Calu3 (cell line): ENCODE measurements around the gene ASTN2. TPM values are rescaled to one million over a fixed set of nuclear protein-coding genes. Genes with fewer than 3 reads are reported as not detected.

Experiments used
- BruUV-seq: library from RNA; stranded (reverse); fragments of 400-500 nt; replicated peaks from 2 replicates; lab custom pipeline; 2021; lab: Mats Ljungman, UMichigan
- CTCF ChIA-PET: fragments of 300-600 bp; sonication (Branson Sonifier 250); formaldehyde crosslinking; loops from one replicate; lab custom pipeline; 2022; ENCODE audit warnings: antibody characterized with exemption; lab: Charles Lee
- DNase-seq: peaks from one replicate; pipeline ENCODE4 v3.0.0; 2022
- H3K27ac Mint-ChIP-seq: one replicate; pipeline ENCODE4 v1.8.0; 2022; ENCODE audit warnings: mixed read lengths; ENCODE audit not compliant: unreplicated experiment
- H3K27me3 Mint-ChIP-seq: one replicate; pipeline ENCODE4 v1.8.0; 2022; ENCODE audit warnings: mixed read lengths; ENCODE audit not compliant: unreplicated experiment
- H3K36me3 Mint-ChIP-seq: one replicate; pipeline ENCODE4 v1.8.0; 2022; ENCODE audit warnings: mild to moderate bottlenecking, moderate library complexity, mixed read lengths; ENCODE audit not compliant: insufficient read depth, unreplicated experiment
- H3K4me1 Mint-ChIP-seq: one replicate; pipeline ENCODE4 v1.8.0; 2022; ENCODE audit warnings: mild to moderate bottlenecking, low read depth, mixed read lengths; ENCODE audit not compliant: unreplicated experiment
- H3K4me3 Mint-ChIP-seq: one replicate; pipeline ENCODE4 v1.8.0; 2022; ENCODE audit warnings: mild to moderate bottlenecking, low read depth, moderate library complexity, mixed read lengths; ENCODE audit not compliant: unreplicated experiment
- H3K9me3 Mint-ChIP-seq: one replicate; pipeline ENCODE4 v1.8.0; 2022; ENCODE audit warnings: low read depth, mixed read lengths; ENCODE audit not compliant: unreplicated experiment
- intact Hi-C: fragments of 100-400 bp; cut with micrococcal nuclease; formaldehyde crosslinking; loops from one replicate; pipeline ENCODE4 v1.10.0; 2022; ENCODE audit not compliant: unreplicated experiment
- total RNA-seq: library from RNA; stranded (reverse); gene quantifications from 2 replicates; pipeline ENCODE4 v1.2.3, GENCODE V29; 2022
- TF ChIP-seq, protein P1 (sequence below): fragments of 200-600 bp; IDR thresholded peaks from one replicate; pipeline ENCODE4 v1.8.0; 2022; ENCODE audit warnings: antibody characterized with exemption; ENCODE audit not compliant: unreplicated experiment

ASTN2 gene
- total RNA-seq, 1 experiment from 2014 or later = 1.7 TPM

GRCh38 chr9:117460743-117461142 lies 45.9 kb upstream of the ASTN2 start:
- CTCF ChIA-PET = no interaction called here
- intact Hi-C loops = no loop called here

GRCh38 chr9:117459913-117460312 lies 45.1 kb upstream of the ASTN2 start:
- TF ChIP-seq, protein P1, sequence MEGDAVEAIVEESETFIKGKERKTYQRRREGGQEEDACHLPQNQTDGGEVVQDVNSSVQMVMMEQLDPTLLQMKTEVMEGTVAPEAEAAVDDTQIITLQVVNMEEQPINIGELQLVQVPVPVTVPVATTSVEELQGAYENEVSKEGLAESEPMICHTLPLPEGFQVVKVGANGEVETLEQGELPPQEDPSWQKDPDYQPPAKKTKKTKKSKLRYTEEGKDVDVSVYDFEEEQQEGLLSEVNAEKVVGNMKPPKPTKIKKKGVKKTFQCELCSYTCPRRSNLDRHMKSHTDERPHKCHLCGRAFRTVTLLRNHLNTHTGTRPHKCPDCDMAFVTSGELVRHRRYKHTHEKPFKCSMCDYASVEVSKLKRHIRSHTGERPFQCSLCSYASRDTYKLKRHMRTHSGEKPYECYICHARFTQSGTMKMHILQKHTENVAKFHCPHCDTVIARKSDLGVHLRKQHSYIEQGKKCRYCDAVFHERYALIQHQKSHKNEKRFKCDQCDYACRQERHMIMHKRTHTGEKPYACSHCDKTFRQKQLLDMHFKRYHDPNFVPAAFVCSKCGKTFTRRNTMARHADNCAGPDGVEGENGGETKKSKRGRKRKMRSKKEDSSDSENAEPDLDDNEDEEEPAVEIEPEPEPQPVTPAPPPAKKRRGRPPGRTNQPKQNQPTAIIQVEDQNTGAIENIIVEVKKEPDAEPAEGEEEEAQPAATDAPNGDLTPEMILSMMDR = no peak
- DNase-seq = no peak
- no peak overlapping the region for H3K27ac Mint-ChIP-seq
- no peaks in the 10 kb centered on the region for H3K4me1 Mint-ChIP-seq
- CTCF ChIA-PET = no interaction called here
- BruUV-seq = no TSS peak
- H3K36me3 Mint-ChIP-seq = no peaks in the 10 kb centered on the region
- H3K27me3 Mint-ChIP-seq = no peaks in the 10 kb centered on the region
- no peaks in the 10 kb centered on the region for H3K9me3 Mint-ChIP-seq
- intact Hi-C loops = no loop called here
- no peak overlapping the region for H3K4me3 Mint-ChIP-seq

More at GRCh38 chr9:117460743-117461142, 45.9 kb upstream of the ASTN2 start:
- no TSS peak for BruUV-seq
- Mint-ChIP-seq H3K27me3 (no peaks in the 10 kb centered on the region), H3K4me1 (no peaks in the 10 kb centered on the region), H3K36me3 (no peaks in the 10 kb centered on the region), H3K9me3 (no peaks in the 10 kb centered on the region), H3K4me3 (no peak overlapping the region), H3K27ac (no peak overlapping the region)
- DNase-seq = no peak
- TF ChIP-seq, protein P1 = no peak

DNA sequence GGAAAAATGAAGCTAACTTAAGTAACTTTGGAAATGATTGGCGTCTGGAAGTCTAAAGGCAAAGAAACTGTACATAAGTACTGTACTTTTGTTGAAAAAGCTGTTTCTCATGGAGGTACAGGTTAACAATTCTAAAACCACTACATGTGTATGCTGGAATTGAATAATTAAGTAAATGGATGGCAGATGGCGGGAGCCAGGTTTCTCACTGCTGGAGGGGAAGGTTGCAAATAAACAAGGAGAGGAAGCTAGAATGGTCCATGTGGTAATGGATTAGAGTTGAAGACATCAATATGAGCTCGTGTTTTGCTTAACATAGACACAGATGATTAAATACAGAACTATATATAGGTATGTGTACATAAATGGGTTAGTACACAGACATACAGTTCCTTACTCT lies 43.2 kb upstream of the ASTN2 start:
- BruUV-seq = no TSS peak
- Mint-ChIP-seq H3K9me3 (no peaks in the 10 kb centered on the region), H3K4me1 (no peaks in the 10 kb centered on the region), H3K36me3 (no peaks in the 10 kb centered on the region), H3K27me3 (no peaks in the 10 kb centered on the region), H3K27ac (no peak overlapping the region), H3K4me3 (no peak overlapping the region)
- CTCF ChIA-PET = no interaction called here
- DNase-seq = no peak
- intact Hi-C loops = no loop called here
- TF ChIP-seq, protein P1 = no peak

DNA sequence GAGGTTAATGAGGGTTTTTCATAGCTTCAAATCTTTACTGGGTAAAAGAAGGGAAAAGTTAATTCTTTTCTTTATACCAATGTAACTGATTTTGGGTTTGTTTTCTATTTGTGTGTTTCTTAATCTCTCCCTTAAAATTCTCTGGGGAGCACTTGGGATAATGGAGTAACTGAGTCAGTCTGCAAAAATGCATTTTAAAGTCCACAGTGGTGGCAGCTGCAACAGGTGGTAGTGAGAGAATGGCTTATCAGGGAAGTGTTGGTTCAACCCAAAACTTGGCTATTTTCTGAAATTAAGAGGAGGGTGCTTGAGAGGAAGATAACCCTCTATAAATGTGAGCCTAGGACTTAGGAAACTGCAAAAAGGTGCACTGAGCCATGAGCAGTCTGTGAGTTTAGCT lies 39.9 kb upstream of the ASTN2 start:
- Mint-ChIP-seq H3K4me1 (no peaks in the 10 kb centered on the region), H3K9me3 (no peaks in the 10 kb centered on the region), H3K27me3 (no peaks in the 10 kb centered on the region), H3K4me3 (no peak overlapping the region), H3K36me3 (no peaks in the 10 kb centered on the region), H3K27ac (no peak overlapping the region)
- TF ChIP-seq, protein P1 = no peak
- intact Hi-C loops = no loop called here
- DNase-seq = no peak
- CTCF ChIA-PET = no interaction called here
- BruUV-seq = no TSS peak
